ENCODE data around the gene SEMA6B.
"Not testable (repeated sequence)": the region's sequence is repeated elsewhere in the genome, so short reads cannot be mapped to it uniquely, and the experiment has no call there.

Gene SEMA6B

GRCh38 chr19:4559569-4559968, at the start of gene SEMA6B:
Gene SEMA6B (minus strand): TSS chr19:4559684. CDS start chr19:4558457, 1,227 bp downstream.
- no peak for DNase-seq (ENCODE audit: low read depth)

- no peak for DNase-seq (ENCODE audit: low read depth)
These were observed 47.6 kb upstream of the SEMA6B start for GRCh38 chr19:4606921-4607678.

GRCh38 chr19:4606181-4606580, 46.7 kb upstream of the SEMA6B start:
- no peak for DNase-seq (ENCODE audit: low read depth)

GRCh38 chr19:4604912-4605311, 45.4 kb upstream of the SEMA6B start:
- DNase-seq (ENCODE audit: low read depth), result no peak

- DNase-seq (ENCODE audit: low read depth), result no peak
These were observed 43.4 kb upstream of the SEMA6B start for GRCh38 chr19:4602915-4603314.

GRCh38 chr19:4602173-4602788, 42.8 kb upstream of the SEMA6B start:
- no peak for DNase-seq (ENCODE audit: low read depth)

GRCh38 chr19:4600893-4601292, 41.4 kb upstream of the SEMA6B start:
- no peak for DNase-seq (ENCODE audit: low read depth)

GRCh38 chr19:4600082-4600481, 40.6 kb upstream of the SEMA6B start:
- DNase-seq (ENCODE audit: low read depth), result no peak

GRCh38 chr19:4598712-4599111, 39.2 kb upstream of the SEMA6B start:
- no peak for DNase-seq (ENCODE audit: low read depth)

- peak; percentile 13 for DNase-seq (ENCODE audit: low read depth)
These were observed 38.6 kb upstream of the SEMA6B start for GRCh38 chr19:4597975-4598671.

- DNase-seq (ENCODE audit: low read depth), result no peak
These were observed 37.9 kb upstream of the SEMA6B start for GRCh38 chr19:4597278-4597974.

GRCh38 chr19:4596033-4596904, 36.8 kb upstream of the SEMA6B start:
- DNase-seq (ENCODE audit: low read depth), result no peak

- not testable (repeated sequence) for DNase-seq (ENCODE audit: low read depth)
These were observed 35.7 kb upstream of the SEMA6B start for GRCh38 chr19:4595158-4595557.

- no peak for DNase-seq (ENCODE audit: low read depth)
These were observed 34.7 kb upstream of the SEMA6B start for GRCh38 chr19:4594201-4594600.

GRCh38 chr19:4593409-4593851, 33.9 kb upstream of the SEMA6B start:
- no peak for DNase-seq (ENCODE audit: low read depth)

GRCh38 chr19:4592445-4592844, 33.0 kb upstream of the SEMA6B start:
- no peak for DNase-seq (ENCODE audit: low read depth)

- no peak for DNase-seq (ENCODE audit: low read depth)
These were observed 31.8 kb upstream of the SEMA6B start for GRCh38 chr19:4591320-4591719.

- DNase-seq (ENCODE audit: low read depth), result no peak
These were observed 31.1 kb upstream of the SEMA6B start for GRCh38 chr19:4590559-4590958.

- no peak for DNase-seq (ENCODE audit: low read depth)
These were observed 30.3 kb upstream of the SEMA6B start for GRCh38 chr19:4589579-4590410.

- no peak for DNase-seq (ENCODE audit: low read depth)
These were observed 28.8 kb upstream of the SEMA6B start for GRCh38 chr19:4588291-4588761.

All from activated T-cell treated with anti-CD3 and anti-CD28 coated beads for 24 hours (primary cell).